Airway epithelial cell (primary cell): ENCODE results near the gene PRSS1. TPM values are rescaled to one million over a fixed set of nuclear protein-coding genes. Genes with fewer than 3 reads are reported as not detected.

Experiments
- total RNA-seq: library from RNA; depleted of rRNA; stranded (reverse); fragments of >200 nt; gene quantifications from 2 replicates; pipeline ENCODE4 v1.2.3, GENCODE V29; 2015

Gene PRSS1
- not detected in 2 replicates for total RNA-seq

GRCh38 chr7:142749218-142749993 lies at the start of gene PRSS1:
PRSS1 (plus strand) TSS chr7:142749472; CDS start chr7:142749485, 13 bp downstream.

GRCh38 chr7:142770661-142771352 lies 21.5 kb downstream of the PRSS1 start, which contains the start of gene PRSS2:
PRSS2 (plus strand) TSS chr7:142770970; CDS start chr7:142770983, 13 bp downstream.

Other genes with a start within 250 kb of the PRSS1 start
- gene PRSS2, start 21.5 kb downstream of the PRSS1 start, total RNA-seq: not detected in 2 replicates
- 1.8 and 3.2 TPM in 2 replicates for gene EPHB6, start 105.6 kb downstream of the PRSS1 start, total RNA-seq
- gene TRPV6, start 136.3 kb downstream of the PRSS1 start, total RNA-seq: 0.28 TPM in 1 of 2 replicates, not detected in the other
- not detected in 2 replicates for gene TRPV5, start 184.3 kb downstream of the PRSS1 start, total RNA-seq
- not detected in 2 replicates for gene LLCFC1, start 190.0 kb downstream of the PRSS1 start, total RNA-seq
- 0.14 TPM in 1 of 2 replicates, not detected in the other for gene KEL, start 212.9 kb downstream of the PRSS1 start, total RNA-seq